ENCODE measurements around the gene ATE1. TPM values are rescaled to one million over a fixed set of nuclear protein-coding genes. Genes with fewer than 3 reads are reported as not detected.

The ATE1 gene
- total RNA-seq, 4 donors from 2014 or later, result 13.5 to 90.2 (median 27.7) TPM

DNA sequence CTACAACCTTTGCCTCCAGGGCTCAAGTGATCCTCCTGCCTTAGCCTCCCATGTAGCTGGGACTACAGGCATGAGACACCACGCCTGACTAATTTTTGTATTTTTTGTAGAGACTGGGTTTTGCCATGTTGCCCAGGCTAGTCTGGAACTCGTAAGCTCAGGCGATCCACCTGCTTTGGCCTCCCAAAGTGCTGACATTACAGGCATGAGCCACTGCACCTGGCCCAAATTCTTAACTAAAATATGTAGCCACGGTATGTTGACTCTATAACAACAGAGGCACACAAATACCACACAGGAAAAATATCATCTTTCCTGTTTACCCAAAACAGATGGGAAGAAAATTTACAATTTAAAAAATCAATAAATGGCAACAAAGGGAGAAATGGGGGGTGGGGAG is 115.8 kb downstream of the ATE1 start:
- H3K27me3 ChIP-seq, result no peaks in the 10 kb centered on the region
- H3K36me3 ChIP-seq, result no peaks in the 10 kb centered on the region
- H3K4me1 ChIP-seq, result no peaks in the 10 kb centered on the region
- H3K4me3 ChIP-seq, result no peak overlapping the region
- no peak for DNase-seq
- no peak overlapping the region for H3K27ac ChIP-seq
- intact Hi-C loops (cut with DNase I; ENCODE audit: low total_unique reads), result no loop called here
- H3K9me3 ChIP-seq, result no peaks in the 10 kb centered on the region
- TF ChIP-seq POLR2A (IDR thresholded peaks at IDR 0.05), result no peak
- TF ChIP-seq, protein P1, sequence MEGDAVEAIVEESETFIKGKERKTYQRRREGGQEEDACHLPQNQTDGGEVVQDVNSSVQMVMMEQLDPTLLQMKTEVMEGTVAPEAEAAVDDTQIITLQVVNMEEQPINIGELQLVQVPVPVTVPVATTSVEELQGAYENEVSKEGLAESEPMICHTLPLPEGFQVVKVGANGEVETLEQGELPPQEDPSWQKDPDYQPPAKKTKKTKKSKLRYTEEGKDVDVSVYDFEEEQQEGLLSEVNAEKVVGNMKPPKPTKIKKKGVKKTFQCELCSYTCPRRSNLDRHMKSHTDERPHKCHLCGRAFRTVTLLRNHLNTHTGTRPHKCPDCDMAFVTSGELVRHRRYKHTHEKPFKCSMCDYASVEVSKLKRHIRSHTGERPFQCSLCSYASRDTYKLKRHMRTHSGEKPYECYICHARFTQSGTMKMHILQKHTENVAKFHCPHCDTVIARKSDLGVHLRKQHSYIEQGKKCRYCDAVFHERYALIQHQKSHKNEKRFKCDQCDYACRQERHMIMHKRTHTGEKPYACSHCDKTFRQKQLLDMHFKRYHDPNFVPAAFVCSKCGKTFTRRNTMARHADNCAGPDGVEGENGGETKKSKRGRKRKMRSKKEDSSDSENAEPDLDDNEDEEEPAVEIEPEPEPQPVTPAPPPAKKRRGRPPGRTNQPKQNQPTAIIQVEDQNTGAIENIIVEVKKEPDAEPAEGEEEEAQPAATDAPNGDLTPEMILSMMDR (IDR thresholded peaks at IDR 0.05), result no peak

- no peaks in the 10 kb centered on the region for H3K4me1 ChIP-seq
- no peak overlapping the region for H3K4me3 ChIP-seq
- H3K9me3 ChIP-seq, result no peaks in the 10 kb centered on the region
- no peak overlapping the region for H3K27ac ChIP-seq
- DNase-seq, result no peak
- no peaks in the 10 kb centered on the region for H3K36me3 ChIP-seq
- no peaks in the 10 kb centered on the region for H3K27me3 ChIP-seq
- TF ChIP-seq, protein P1 (IDR thresholded peaks at IDR 0.05), result no peak
- TF ChIP-seq POLR2A (IDR thresholded peaks at IDR 0.05), result no peak
- intact Hi-C loops (cut with DNase I; ENCODE audit: low total_unique reads), result no loop called here
These were observed 116.4 kb downstream of the ATE1 start for GRCh38 chr10:121811386-121811785.

GRCh38 chr10:121808835-121809234 is 119.0 kb downstream of the ATE1 start:
- intact Hi-C loops (cut with DNase I; ENCODE audit: low total_unique reads), result no loop called here
- H3K4me1 ChIP-seq, result no peaks in the 10 kb centered on the region
- H3K27ac ChIP-seq, result no peak overlapping the region
- H3K27me3 ChIP-seq, result no peaks in the 10 kb centered on the region
- DNase-seq, result no peak
- no peaks in the 10 kb centered on the region for H3K36me3 ChIP-seq
- no peak overlapping the region for H3K4me3 ChIP-seq
- no peaks in the 10 kb centered on the region for H3K9me3 ChIP-seq
- TF ChIP-seq, protein P1 (IDR thresholded peaks at IDR 0.05), result no peak
- no peak for TF ChIP-seq POLR2A (IDR thresholded peaks at IDR 0.05)

GRCh38 chr10:121804460-121804859 is 123.4 kb downstream of the ATE1 start:
- Histone ChIP-seq H3K4me3 (no peak overlapping the region), H3K9me3 (no peaks in the 10 kb centered on the region), H3K4me1 (no peaks in the 10 kb centered on the region), H3K27ac (no peak overlapping the region), H3K36me3 (no peaks in the 10 kb centered on the region), H3K27me3 (no peaks in the 10 kb centered on the region)
- DNase-seq, result no peak
- no peak for TF ChIP-seq POLR2A (IDR thresholded peaks at IDR 0.05)
- TF ChIP-seq, protein P1 (IDR thresholded peaks at IDR 0.05), result no peak
- intact Hi-C loops (cut with DNase I; ENCODE audit: low total_unique reads), result no loop called here

DNA sequence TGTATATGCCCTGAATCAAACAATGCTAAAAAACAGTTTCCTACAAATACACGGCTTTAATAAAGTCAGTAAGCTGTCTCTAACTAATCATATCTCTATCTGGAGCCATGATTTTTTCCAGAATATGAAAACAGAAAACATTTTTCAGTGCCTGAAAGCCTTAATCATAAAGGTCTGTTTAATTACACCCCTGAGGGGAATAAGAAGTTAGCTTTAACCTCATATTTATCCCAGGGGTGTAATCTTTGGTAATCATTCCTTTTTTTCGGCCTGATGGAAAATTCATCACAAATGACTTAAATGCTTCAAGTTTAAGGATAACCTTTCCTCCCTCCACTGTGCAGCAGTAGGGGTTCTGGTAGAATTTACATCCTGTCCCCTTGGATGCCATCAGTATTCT is 124.2 kb downstream of the ATE1 start:
- H3K27ac ChIP-seq, result no peak overlapping the region
- H3K27me3 ChIP-seq, result no peaks in the 10 kb centered on the region
- intact Hi-C loops (cut with DNase I; ENCODE audit: low total_unique reads), result no loop called here
- H3K4me1 ChIP-seq, result no peaks in the 10 kb centered on the region
- H3K36me3 ChIP-seq, result no peaks in the 10 kb centered on the region
- H3K4me3 ChIP-seq, result no peak overlapping the region
- DNase-seq, result no peak
- TF ChIP-seq, protein P1 (IDR thresholded peaks at IDR 0.05), result no peak
- TF ChIP-seq POLR2A (IDR thresholded peaks at IDR 0.05), result no peak
- no peaks in the 10 kb centered on the region for H3K9me3 ChIP-seq

Measured in uterus (tissue), 4 donors.